Thoracic aorta (tissue), 2 donors: ENCODE results near the gene ADAMTS8. TPM values are rescaled to one million over a fixed set of nuclear protein-coding genes. Genes with fewer than 3 reads are reported as not detected.

Source experiments
- ATAC-seq: fragments of 150-250 bp; one replicate; pipeline ENCODE4 v1.8.0; 2017; ENCODE audit warnings: low read depth; ENCODE audit not compliant: insufficient number of reproducible peaks, low FRiP score
- DNase-seq: peaks from one replicate; pipeline ENCODE4 v3.0.0-alpha.2; 2020; ENCODE audit warnings: low spot score
- H3K27ac ChIP-seq, 2 donors: fragments of 200-600 bp; sonication (generic); 1 replicate in 1 of 2; 2 replicates in 1 of 2; pipeline ENCODE4 v1.5.1; 2016; ENCODE audit warnings: mild to moderate bottlenecking in 2 of 2, moderate library complexity in 2 of 2
- H3K27me3 ChIP-seq: fragments of 200-600 bp; sonication (generic); replicated peaks from 2 replicates; pipeline ENCODE4 v1.6.0; 2016; ENCODE audit warnings: mild to moderate bottlenecking; ENCODE audit not compliant: insufficient read depth
- H3K36me3 ChIP-seq: fragments of 200-600 bp; sonication (generic); one replicate; pipeline ENCODE4 v1.5.1; 2016
- H3K4me1 ChIP-seq, 2 donors: fragments of 200-600 bp; sonication (generic); 1 replicate in 1 of 2; 2 replicates in 1 of 2; pipeline versions ENCODE4 v1.5.1 to v1.6.0; 2016; ENCODE audit warnings: low read depth in 2 of 2, mild to moderate bottlenecking in 1 of 2; ENCODE audit not compliant: control insufficient read depth in 1 of 2
- H3K4me3 ChIP-seq: fragments of 200-600 bp; sonication (generic); 2 replicates; pipeline ENCODE4 v1.5.1; 2016; ENCODE audit warnings: mild to moderate bottlenecking
- H3K9me3 ChIP-seq: fragments of 200-600 bp; sonication (generic); 2 replicates; pipeline ENCODE4 v1.5.1; 2016
- CTCF ChIP-seq: fragments of 200-600 bp; sonication (generic); IDR thresholded peaks from one replicate; pipeline ENCODE4 v1.5.1; 2019; ENCODE audit warnings: antibody characterized with exemption
- total RNA-seq, 2 donors: library from RNA; depleted of rRNA; stranded (reverse); fragments of >200 nt; gene quantifications; one replicate each; pipeline versions ENCODE4 v1.1.0 to v1.2.3, GENCODE V29; 2016

The ADAMTS8 gene
- total RNA-seq, 2 donors from 2014 or later = 5.3 to 17.6 TPM

GRCh38 chr11:130383344-130384211, 44.8 kb downstream of the ADAMTS8 start:
- no peak for ATAC-seq

DNA sequence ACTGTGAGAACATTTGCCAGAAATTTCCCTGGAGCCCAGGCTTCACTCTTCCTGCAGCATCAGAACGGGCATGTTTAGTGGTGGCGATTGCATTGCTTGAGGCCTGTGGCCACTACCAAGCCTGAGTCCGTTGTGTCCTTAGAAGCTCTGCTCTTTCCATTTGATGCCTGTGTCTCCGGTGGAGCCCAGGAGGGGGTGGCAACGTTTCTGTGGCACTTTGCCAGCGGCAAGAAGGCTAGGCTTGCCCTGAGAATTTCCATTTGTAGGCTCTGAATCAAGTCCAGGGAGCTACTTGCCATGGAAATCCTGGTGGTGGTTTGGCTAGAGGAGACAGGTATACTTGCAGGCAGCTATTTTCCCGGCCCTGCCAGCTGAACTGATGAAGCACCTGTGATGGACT, 47.1 kb downstream of the ADAMTS8 start:
- no peak for TF ChIP-seq CTCF
- H3K36me3 ChIP-seq = no peaks in the 10 kb centered on the region
- DNase-seq = no peak
- H3K4me3 ChIP-seq = no peak overlapping the region
- no peaks in the 10 kb centered on the region for H3K27me3 ChIP-seq
- H3K9me3 ChIP-seq = no peaks in the 10 kb centered on the region
- no peak for ATAC-seq
- no peak overlapping the region for H3K27ac ChIP-seq
- H3K4me1 ChIP-seq = no peaks in the 10 kb centered on the region

More at GRCh38 chr11:130383344-130384211, 44.8 kb downstream of the ADAMTS8 start:
- Histone ChIP-seq H3K4me3 (no peak overlapping the region), H3K36me3 (no peaks in the 10 kb centered on the region), H3K27me3 (no peaks in the 10 kb centered on the region), H3K9me3 (no peaks in the 10 kb centered on the region), H3K27ac (no peak overlapping the region), H3K4me1 (no peaks in the 10 kb centered on the region)
- no peak for DNase-seq
- no peak for TF ChIP-seq CTCF

GRCh38 chr11:130380778-130381177, 47.6 kb downstream of the ADAMTS8 start:
- Histone ChIP-seq H3K4me3 (no peak overlapping the region), H3K27ac (no peak overlapping the region), H3K4me1 (no peaks in the 10 kb centered on the region), H3K9me3 (no peaks in the 10 kb centered on the region), H3K27me3 (no peaks in the 10 kb centered on the region), H3K36me3 (no peaks in the 10 kb centered on the region)
- ATAC-seq (no peak), DNase-seq (no peak)
- TF ChIP-seq CTCF = no peak

DNA sequence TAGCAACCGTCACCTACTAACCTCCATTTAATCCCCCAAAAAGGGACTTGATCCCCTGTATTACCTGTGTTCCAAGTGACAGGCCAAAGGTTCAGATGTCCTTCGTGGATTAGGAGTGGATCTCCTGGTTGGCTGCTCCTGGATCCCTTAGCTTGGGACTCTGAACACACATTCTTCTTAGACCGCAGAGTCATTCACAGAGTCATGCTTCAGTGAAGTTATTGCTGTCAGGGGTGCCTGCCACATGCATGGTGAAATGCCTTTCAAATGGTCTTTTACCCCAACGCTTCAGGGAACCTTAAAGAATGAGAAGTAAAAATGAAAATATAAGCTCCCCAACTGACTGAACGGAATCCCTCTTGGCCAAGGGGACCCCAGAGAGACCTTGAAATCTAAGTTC, 49.1 kb downstream of the ADAMTS8 start:
- H3K36me3 ChIP-seq = no peaks in the 10 kb centered on the region
- H3K4me1 ChIP-seq = no peaks in the 10 kb centered on the region
- H3K27me3 ChIP-seq = no peaks in the 10 kb centered on the region
- ATAC-seq (no peak), DNase-seq (no peak)
- no peaks in the 10 kb centered on the region for H3K9me3 ChIP-seq
- no peak for TF ChIP-seq CTCF
- H3K27ac ChIP-seq = no peak overlapping the region
- no peak overlapping the region for H3K4me3 ChIP-seq

DNA sequence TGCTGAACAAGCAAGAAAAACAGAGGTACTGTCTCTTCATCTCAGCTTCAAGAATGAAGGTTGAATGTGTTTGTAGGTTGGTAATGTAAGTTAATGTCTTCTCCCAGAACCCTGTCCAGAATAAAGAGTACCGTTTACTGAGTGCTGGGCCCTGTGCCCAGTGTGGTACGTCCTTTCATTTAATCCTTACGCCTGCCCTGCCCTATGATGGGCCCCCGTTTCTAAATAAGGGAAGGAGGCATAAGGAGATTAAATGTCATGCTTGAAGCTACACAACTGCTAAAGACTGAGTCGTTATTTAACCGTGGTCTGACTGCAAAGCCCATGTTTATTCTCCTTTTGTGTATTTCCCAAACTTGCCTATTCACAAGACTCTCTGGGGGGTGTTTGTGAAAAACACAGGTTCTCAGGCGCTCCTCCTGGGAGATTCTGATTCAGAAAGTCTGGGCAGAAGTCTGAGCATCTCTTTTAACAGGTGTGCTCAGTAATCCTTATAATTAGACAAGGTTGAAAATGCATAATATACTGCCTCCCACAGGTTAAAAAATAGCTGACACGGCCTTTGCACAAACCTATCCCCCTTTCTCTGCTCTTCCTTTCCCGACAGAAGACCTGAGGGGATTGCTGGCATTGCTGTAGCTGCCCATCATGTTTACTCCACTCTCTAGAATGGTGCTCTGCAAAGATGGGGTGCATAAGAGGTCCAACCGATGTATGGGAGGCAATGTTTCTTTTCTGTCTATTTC, 57.4 kb downstream of the ADAMTS8 start:
- DNase-seq = no peak
- Histone ChIP-seq H3K9me3 (no peaks in the 10 kb centered on the region), H3K4me3 (no peak overlapping the region), H3K4me1 (no peaks in the 10 kb centered on the region), H3K27me3 (no peaks in the 10 kb centered on the region), H3K36me3 (no peaks in the 10 kb centered on the region), H3K27ac (no peak overlapping the region)
- no peak for TF ChIP-seq CTCF
- no peak for ATAC-seq
